GM12891 (cell line): ENCODE results near the gene NMU.

Source experiments
- DNase-seq: peaks from one replicate; pipeline ENCODE4 v3.0.0; 2011; ENCODE audit warnings: low spot score; ENCODE audit not compliant: insufficient read length
- FAIRE-seq: peaks from 2 replicates; lab custom pipeline; 2011; peaks lifted over from hg19 to GRCh38; lab: Jason Lieb, UNC
- PAX5 ChIP-seq: IDR thresholded peaks from 2 replicates; pipeline ENCODE4 v1.6.1; 2011; ENCODE audit warnings: low read length, moderate library complexity, mild to moderate bottlenecking; ENCODE audit not compliant: insufficient read depth, severe bottlenecking
- POLR2A ChIP-seq: IDR thresholded peaks from 2 replicates; pipeline ENCODE4 v1.6.1; 2011; ENCODE audit warnings: low read depth, low read length, control low read depth
- POLR2AphosphoS5 ChIP-seq: IDR thresholded peaks from 2 replicates; pipeline ENCODE4 v1.6.1; 2011; ENCODE audit warnings: low read depth, low read length, control low read depth
- POU2F2 ChIP-seq: IDR thresholded peaks from 2 replicates; pipeline ENCODE4 v1.6.1; 2011; ENCODE audit warnings: low read depth, mild to moderate bottlenecking, control low read depth, low read length, moderate library complexity
- SPI1 ChIP-seq: IDR thresholded peaks from 2 replicates; pipeline ENCODE4 v1.6.1; 2011; ENCODE audit warnings: low read depth, low read length, control low read depth
- TAF1 ChIP-seq: IDR thresholded peaks from 2 replicates; pipeline ENCODE4 v1.6.1; 2011; ENCODE audit warnings: low read depth, low read length, control low read depth

Gene NMU

GRCh38 chr4:55668449-55668848, 32.4 kb upstream of the NMU start:
- no peak for TF ChIP-seq SPI1
- TF ChIP-seq TAF1: no peak
- TF ChIP-seq POLR2AphosphoS5: no peak
- TF ChIP-seq POU2F2: no peak
- no peak for TF ChIP-seq POLR2A
- no peak for TF ChIP-seq PAX5
- FAIRE-seq: no peak
- DNase-seq: no peak

DNA sequence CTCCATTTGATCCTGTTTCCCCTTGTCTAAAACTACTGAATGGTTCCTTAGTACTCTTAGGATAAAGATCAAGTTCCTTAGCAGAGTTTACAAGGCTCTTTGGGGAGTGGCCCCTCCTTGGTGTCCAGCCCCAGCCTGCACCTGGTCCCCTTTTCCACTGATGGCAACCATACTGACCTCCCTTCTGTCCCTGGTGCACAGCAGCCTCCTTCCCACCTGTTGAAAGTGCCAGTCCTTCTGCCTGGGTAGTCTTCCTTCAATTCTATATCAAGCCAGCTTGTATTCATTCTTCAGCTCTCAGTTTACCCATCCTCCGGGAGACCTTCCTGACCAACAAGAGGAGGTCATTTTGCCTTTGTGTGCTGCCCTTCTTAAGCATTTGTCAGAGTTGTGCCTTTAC, 30.4 kb upstream of the NMU start:
- DNase-seq: no peak
- FAIRE-seq: no peak
- TF ChIP-seq SPI1 (no peak), TAF1 (no peak), POU2F2 (no peak), POLR2A (no peak), PAX5 (no peak), POLR2AphosphoS5 (no peak)

- TF ChIP-seq SPI1 (no peak), POU2F2 (no peak), PAX5 (no peak), POLR2AphosphoS5 (no peak), TAF1 (no peak), POLR2A (no peak)
- no peak for FAIRE-seq
- DNase-seq: no peak
Measured at GRCh38 chr4:55663145-55663544, 27.0 kb upstream of the NMU start.

- DNase-seq: no peak
Measured at GRCh38 chr4:55661398-55662056, 25.4 kb upstream of the NMU start.

DNA sequence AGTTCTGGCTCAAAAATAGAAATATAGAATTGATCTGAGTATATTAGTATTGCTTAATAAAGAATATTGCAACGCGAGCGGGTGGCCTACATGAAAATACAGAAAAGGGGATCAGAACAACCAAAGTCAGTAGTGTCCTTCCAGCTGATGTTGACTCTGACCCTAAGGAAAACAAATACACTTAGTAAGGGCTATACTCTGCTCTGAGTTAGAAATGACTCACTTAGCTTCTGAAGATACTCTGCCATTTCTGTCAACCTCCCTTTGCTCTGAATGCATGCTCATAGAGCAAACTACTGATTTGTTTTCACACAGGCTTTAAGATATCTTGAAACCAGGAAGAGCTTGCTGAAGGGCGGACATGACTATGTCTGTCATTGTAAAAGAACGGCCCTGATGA, 22.6 kb upstream of the NMU start:
- no peak for FAIRE-seq
- DNase-seq: no peak
- no peak for TF ChIP-seq SPI1
- TF ChIP-seq POU2F2: no peak
- no peak for TF ChIP-seq TAF1
- no peak for TF ChIP-seq POLR2A
- TF ChIP-seq PAX5: no peak
- no peak for TF ChIP-seq POLR2AphosphoS5

More at GRCh38 chr4:55661398-55662056, 25.4 kb upstream of the NMU start:
- no peak for TF ChIP-seq SPI1
- FAIRE-seq: no peak

- FAIRE-seq (no peak), DNase-seq (no peak)
- TF ChIP-seq TAF1 (no peak), POU2F2 (no peak), PAX5 (no peak), POLR2A (no peak)
Measured at GRCh38 chr4:55654131-55654530, 18.0 kb upstream of the NMU start.

DNA sequence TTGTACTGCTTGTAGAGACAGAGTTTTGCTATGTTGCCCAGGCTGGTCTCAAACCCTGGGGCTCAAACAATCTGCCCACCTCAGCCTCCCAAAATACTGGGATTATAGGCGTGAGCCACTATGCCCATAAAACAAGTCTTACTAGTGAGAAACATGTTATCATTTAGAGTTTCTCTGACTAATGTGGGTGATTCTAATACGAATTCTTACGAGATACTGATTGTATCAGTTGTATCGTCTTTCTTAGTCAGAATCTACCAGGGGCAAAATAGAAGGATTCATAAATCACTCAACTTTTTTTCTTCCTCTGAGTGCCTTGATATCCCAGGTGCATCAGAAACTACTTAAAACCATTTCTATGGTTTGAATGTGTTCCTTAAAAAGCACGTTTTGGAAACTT, 14.4 kb upstream of the NMU start:
- no peak for FAIRE-seq
- no peak for DNase-seq
- no peak for TF ChIP-seq POLR2AphosphoS5
- TF ChIP-seq PAX5: no peak
- no peak for TF ChIP-seq POU2F2
- TF ChIP-seq TAF1: no peak
- TF ChIP-seq POLR2A: no peak
- no peak for TF ChIP-seq SPI1

GRCh38 chr4:55637272-55637820, 1.2 kb upstream of the NMU start:
- DNase-seq (no peak), FAIRE-seq (no peak)
- no peak for TF ChIP-seq POU2F2
- TF ChIP-seq POLR2AphosphoS5: no peak
- TF ChIP-seq TAF1: no peak
- no peak for TF ChIP-seq SPI1
- no peak for TF ChIP-seq PAX5
- no peak for TF ChIP-seq POLR2A

- FAIRE-seq (no peak), DNase-seq (no peak)
- no peak for TF ChIP-seq SPI1
- no peak for TF ChIP-seq POLR2A
- no peak for TF ChIP-seq PAX5
- no peak for TF ChIP-seq POU2F2
- TF ChIP-seq TAF1: no peak
- TF ChIP-seq POLR2AphosphoS5: no peak
Measured at GRCh38 chr4:55636656-55636999, 530 bp upstream of the NMU start.

DNA sequence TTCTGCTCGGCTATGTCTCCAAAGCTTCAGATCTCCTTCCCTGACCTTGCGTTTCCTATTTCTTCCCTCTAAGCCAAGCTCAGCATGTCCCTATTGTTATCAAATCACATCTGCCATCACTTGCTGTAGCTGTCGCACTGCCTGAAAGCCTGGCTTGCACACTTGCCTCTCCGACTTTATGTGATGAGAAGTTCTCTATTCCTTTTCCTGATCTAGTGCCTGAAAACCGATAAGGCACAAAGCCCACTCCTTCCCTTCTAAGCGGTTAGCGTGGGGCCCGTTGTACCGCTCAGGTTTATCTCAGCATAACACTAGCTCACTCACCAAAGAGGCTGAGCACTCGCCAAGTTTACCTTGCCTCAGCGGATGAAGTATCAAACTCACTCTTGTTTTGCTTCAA, 816 bp downstream of the NMU start:
- DNase-seq (no peak), FAIRE-seq (no peak)
- no peak for TF ChIP-seq TAF1
- no peak for TF ChIP-seq SPI1
- no peak for TF ChIP-seq POU2F2
- no peak for TF ChIP-seq POLR2AphosphoS5
- no peak for TF ChIP-seq POLR2A
- no peak for TF ChIP-seq PAX5
